AG04449 (cell line): ENCODE results near the gene HOXB8.

Source experiments
- CTCF ChIA-PET: fragments of 350-600 bp; formaldehyde crosslinking; extraction: SDS; loops from one replicate; lab custom pipeline; 2021; ENCODE audit warnings: antibody characterized with exemption; lab: Yijun Ruan, JAX
- POLR2A ChIA-PET: fragments of 400-600, 350-600 bp; formaldehyde crosslinking; extraction: SDS; loops from one replicate; lab custom pipeline; 2020; ENCODE audit warnings: antibody characterized with exemption, inconsistent platforms; lab: Yijun Ruan, JAX
- DNase-seq: peaks from one replicate; pipeline ENCODE4 v3.0.0-alpha.2; 2010; ENCODE audit warnings: low read depth, low spot score
- H3K4me3 ChIP-seq: 2 replicates; pipeline ENCODE4 v1.5.1; 2011; ENCODE audit warnings: low read depth, mild to moderate bottlenecking, control low read depth, low read length
- CTCF ChIP-seq: IDR thresholded peaks from one replicate; pipeline ENCODE4 v1.5.1; 2011; ENCODE audit warnings: mild to moderate bottlenecking, moderate library complexity, low read length, control low read depth, inconsistent platforms; ENCODE audit not compliant: insufficient read depth; ENCODE audit errors: missing control alignments

The HOXB8 gene

DNA sequence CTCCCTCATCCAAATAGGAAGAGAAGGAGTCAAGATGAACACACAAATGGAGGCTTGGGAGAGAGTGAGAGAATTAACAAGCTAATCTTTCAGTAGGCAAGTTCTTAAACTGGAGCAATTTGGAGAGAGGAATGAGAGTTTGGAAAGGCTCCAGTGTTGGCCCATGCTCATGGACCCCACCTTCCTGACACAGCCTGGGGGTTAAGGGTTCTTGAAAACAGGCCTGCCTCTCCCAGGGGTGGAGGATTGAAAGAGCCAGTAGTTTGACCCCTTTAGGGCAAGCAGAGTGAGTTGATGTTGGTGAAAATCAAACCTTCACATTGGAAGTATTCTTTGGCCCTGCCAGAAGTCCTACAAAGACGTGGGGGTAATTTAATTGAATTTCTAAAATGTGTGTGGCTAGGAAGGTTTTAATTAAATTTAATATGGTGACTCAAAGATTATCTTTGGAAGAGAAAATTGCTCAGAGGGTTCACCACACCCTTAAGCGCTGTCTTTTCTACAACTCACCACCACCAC is 30.8 kb downstream of the HOXB8 start:
- ChIA-PET CTCF (interaction anchor here (0.8 to 2.4 kb wide), 13 partner anchors 14 to 248 kb away, joined by 3 to 20 read pairs (median 4); no protein-coding TSS in a partner anchor), POLR2A (interaction anchor here (0.8 to 2.2 kb wide), 2 partner anchors 10 to 40 kb away, joined by 3 to 11 read pairs; no protein-coding TSS in a partner anchor)
- peak overlapping the region; percentile 76 for H3K4me3 ChIP-seq
- TF ChIP-seq CTCF, result no peak
- no peak for DNase-seq

GRCh38 chr17:48583708-48584222 is 31.3 kb downstream of the HOXB8 start:
- POLR2A ChIA-PET, result interaction anchor here (0.8 to 2.2 kb wide), 5 partner anchors 9 to 40 kb away, joined by 3 to 11 read pairs (median 4); no protein-coding TSS in a partner anchor
- CTCF ChIA-PET, result interaction anchor here (0.7 to 2.4 kb wide), 14 partner anchors 14 to 248 kb away, joined by 3 to 20 read pairs (median 4); no protein-coding TSS in a partner anchor
- no peak for TF ChIP-seq CTCF
- H3K4me3 ChIP-seq, result peak overlapping the region; percentile 78
- DNase-seq, result no peak

DNA sequence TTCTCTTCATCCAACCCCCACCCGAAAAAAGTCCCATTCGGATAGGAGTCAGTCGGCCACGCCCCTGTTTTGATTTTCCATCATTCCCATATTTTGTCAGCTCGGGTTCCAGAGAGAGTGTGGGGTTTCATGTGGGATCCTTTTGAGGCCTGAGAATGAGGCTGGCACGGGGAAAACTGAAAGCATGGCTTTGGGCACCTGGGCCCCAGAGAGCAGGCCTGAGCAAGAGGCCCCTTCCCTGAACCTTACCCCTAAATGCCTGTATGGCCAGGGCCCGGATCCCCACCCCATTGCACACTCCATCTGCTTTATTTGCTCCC is 32.4 kb downstream of the HOXB8 start:
- ChIA-PET CTCF (interaction anchor here (0.7 to 2.4 kb wide), 7 partner anchors 13 to 249 kb away, joined by 3 to 20 read pairs (median 5); no protein-coding TSS in a partner anchor), POLR2A (interaction anchor here (0.6 to 2.2 kb wide), 7 partner anchors 12 to 39 kb away, joined by 3 to 11 read pairs (median 3); no protein-coding TSS in a partner anchor)
- DNase-seq, result no peak
- H3K4me3 ChIP-seq, result peak overlapping the region; percentile 78
- TF ChIP-seq CTCF, result no peak

DNA sequence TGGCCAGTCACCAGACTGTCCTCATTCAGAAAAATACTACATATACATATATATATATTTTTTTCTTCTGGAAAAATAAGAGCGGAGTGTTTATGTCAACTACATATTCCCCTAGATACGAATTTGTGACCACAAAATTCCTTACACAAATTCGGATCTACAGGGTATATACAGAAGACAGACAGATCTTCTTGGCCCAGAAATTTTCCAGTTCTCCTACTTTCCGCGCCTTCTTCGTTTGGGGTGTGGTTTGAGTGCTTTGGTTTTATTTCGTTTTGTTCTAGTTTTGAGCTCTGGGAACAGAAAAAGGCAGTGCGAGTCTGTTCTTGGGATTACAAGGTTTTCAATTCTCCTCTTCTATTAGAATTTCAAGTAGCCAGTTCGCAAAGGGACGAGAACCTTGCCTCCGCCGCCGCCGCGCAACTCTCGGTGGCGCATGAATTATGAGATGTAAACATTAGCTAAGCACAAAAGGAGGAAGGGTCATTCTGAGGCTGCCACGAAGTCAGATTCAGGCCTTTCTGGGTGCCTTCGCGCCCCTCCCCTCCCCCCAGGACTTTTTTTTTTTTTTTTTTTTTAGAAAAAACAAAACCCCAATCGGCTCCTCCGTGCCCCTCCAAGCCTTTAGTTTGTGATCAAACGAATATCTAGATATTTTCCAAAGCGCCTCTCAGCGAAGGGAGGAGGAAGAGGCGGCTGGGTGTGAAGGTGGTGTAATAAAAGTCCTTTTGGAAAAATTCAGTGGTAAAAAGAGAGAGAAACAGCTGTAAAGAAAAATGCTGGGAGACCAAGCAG is 35.1 kb downstream of the HOXB8 start:
- TF ChIP-seq CTCF, result no peak
- ChIA-PET CTCF (interaction anchor here (0.7 to 2.8 kb wide), 3 partner anchors 8 to 44 kb away, joined by 3 to 13 read pairs (median 3); no protein-coding TSS in a partner anchor), POLR2A (interaction anchor here (0.7 to 0.9 kb wide), 2 partner anchors 9 to 45 kb away, joined by 4 read pairs; no protein-coding TSS in a partner anchor)
- no peak for DNase-seq
- peak overlapping the region; percentile 78 for H3K4me3 ChIP-seq

- ChIA-PET CTCF (interaction anchor here (0.5 to 2.8 kb wide), 2 partner anchors 9 to 14 kb away, joined by 3 to 13 read pairs; no protein-coding TSS in a partner anchor), POLR2A (interaction anchor here (1.1 kb wide), 1 partner anchor 8 kb away, joined by 6 read pairs; no protein-coding TSS in a partner anchor)
- TF ChIP-seq CTCF, result no peak
- H3K4me3 ChIP-seq, result peak overlapping the region; percentile 78
- no peak for DNase-seq
Observed at GRCh38 chr17:48579471-48579759, 35.7 kb downstream of the HOXB8 start.
